Gastroesophageal sphincter (tissue), 3 donors: Measurements from ENCODE around the gene DPP6.

Experiments used
- CTCF ChIP-seq, 4 experiments: fragments of 200-600 bp in 2 of 4; fragments of 450-650 bp in 2 of 4; sonication (generic) in 1 of 4; IDR thresholded peaks; one replicate each; pipeline ENCODE4 v1.5.1; 2017 to 2019; ENCODE audit warnings: antibody characterized with exemption in 4 of 4, mild to moderate bottlenecking in 2 of 4, moderate library complexity in 2 of 4
- EP300 ChIP-seq: sonication (generic); formaldehyde crosslinking; IDR thresholded peaks from one replicate; pipeline ENCODE4 v1.6.1; 2017; ENCODE audit warnings: antibody characterized with exemption, mild to moderate bottlenecking
- POLR2A ChIP-seq, 2 donors: fragments of 450-650 bp; IDR thresholded peaks; one replicate each; pipeline ENCODE4 v1.6.1; 2017; ENCODE audit warnings: antibody characterized with exemption in 2 of 2, mild to moderate bottlenecking in 2 of 2, moderate library complexity in 1 of 2
- POLR2AphosphoS5 ChIP-seq: sonication (generic); formaldehyde crosslinking; IDR thresholded peaks from one replicate; pipeline ENCODE4 v1.6.1; 2017; ENCODE audit warnings: antibody characterized with exemption

- no peak for TF ChIP-seq EP300
- TF ChIP-seq CTCF (IDR thresholded peaks at IDR 0.05), result no peak
- TF ChIP-seq POLR2AphosphoS5, result no peak
- TF ChIP-seq POLR2A (IDR thresholded peaks at IDR 0.05), result no peak
Measured at GRCh38 chr7:154287356-154287755, 235.2 kb downstream of the DPP6 start.
